K562 (cell line): ENCODE results near the gene RPL28. TPM values are rescaled to one million over a fixed set of nuclear protein-coding genes. Genes with fewer than 3 reads are reported as not detected.

Source experiments
- BACH1 ChIP-seq: fragments of 200-800 bp; sonication (Bioruptor generic); IDR thresholded peaks from 2 replicates; pipeline ENCODE4 v1.6.1; 2016; ENCODE audit warnings: missing genetic modification characterization, missing compliant biosample characterization
- BCLAF1 ChIP-seq, 2 experiments: fragments of 450-650 bp in 1 of 2; IDR thresholded peaks; 2 replicates each; pipeline ENCODE4 v1.6.1; 2011 to 2017; ENCODE audit warnings: low read depth in 2 of 2, antibody characterized with exemption in 1 of 2, borderline replicate concordance in 1 of 2, low read length in 1 of 2, mild to moderate bottlenecking in 1 of 2, mixed read lengths in 1 of 2; ENCODE audit not compliant: control insufficient read depth in 1 of 2
- BHLHE40 ChIP-seq: IDR thresholded peaks from 2 replicates; pipeline ENCODE4 v1.6.1; 2011; ENCODE audit warnings: low read length, improper control_type of control experiment
- BRD4 ChIP-seq: fragments of 200-600 bp; sonication (generic); IDR thresholded peaks from 2 replicates; pipeline ENCODE4 v1.6.1; 2017; ENCODE audit warnings: inconsistent platforms
- E2F3 ChIP-seq: fragments of 250-450 bp; sonication (Bioruptor Pico); IDR thresholded peaks from 2 replicates; pipeline ENCODE4 v1.4.0; 2020; ENCODE audit warnings: mild to moderate bottlenecking
- EZH2 ChIP-seq: IDR thresholded peaks from 2 replicates; pipeline ENCODE4 v1.6.1; 2012; ENCODE audit warnings: low read depth, mild to moderate bottlenecking, inconsistent platforms, low read length, borderline replicate concordance
- FOXJ2 ChIP-seq: fragments of 200-800 bp; sonication (Bioruptor generic); IDR thresholded peaks from 2 replicates; pipeline ENCODE4 v1.6.1; 2016; ENCODE audit warnings: missing genetic modification characterization, missing compliant biosample characterization
- LCOR ChIP-seq: sonication (generic); formaldehyde crosslinking; IDR thresholded peaks from 2 replicates; pipeline ENCODE4 v1.8.0; 2022; ENCODE audit warnings: mild to moderate bottlenecking, missing genetic modification reagents
- LEF1 ChIP-seq: fragments of 450-650 bp; IDR thresholded peaks from 2 replicates; pipeline ENCODE4 v1.6.1; 2016; ENCODE audit warnings: mild to moderate bottlenecking
- MBD2 ChIP-seq: sonication (generic); IDR thresholded peaks from 2 replicates; pipeline ENCODE4 v1.6.1; 2016; ENCODE audit warnings: low read depth, borderline replicate concordance
- MTA3 ChIP-seq: fragments of 450-650 bp; formaldehyde crosslinking; IDR thresholded peaks from 2 replicates; pipeline ENCODE4 v1.6.1; 2017; ENCODE audit warnings: mild to moderate bottlenecking, borderline replicate concordance
- MYNN ChIP-seq, 2 experiments: sonication (generic); formaldehyde crosslinking in 1 of 2; IDR thresholded peaks; 2 replicates each; pipeline versions ENCODE4 v1.5.0 to v1.6.1; 2016 to 2020; ENCODE audit warnings: antibody characterized with exemption in 1 of 2, missing genetic modification reagents in 1 of 2
- NFRKB ChIP-seq: fragments of 450-650 bp; IDR thresholded peaks from 2 replicates; pipeline ENCODE4 v1.6.1; 2016; ENCODE audit warnings: low read depth
- NR3C1 ChIP-seq: sonication (generic); formaldehyde crosslinking; IDR thresholded peaks from 2 replicates; pipeline ENCODE4 v1.8.1; 2022; ENCODE audit warnings: missing genetic modification reagents
- NRF1 ChIP-seq, 2 experiments: fragments of 450-650 bp; IDR thresholded peaks in 1 of 2; conservative IDR thresholded peaks in 1 of 2; 2 replicates each; pipeline ENCODE4 v1.6.1; 2014; ENCODE audit warnings: mild to moderate bottlenecking in 2 of 2
- PHF21A ChIP-seq: fragments of 450-650 bp; IDR thresholded peaks from 2 replicates; pipeline ENCODE4 v1.6.1; 2017; ENCODE audit warnings: low read depth, borderline replicate concordance
- RHOXF2B ChIP-seq: fragments of 250-450 bp; sonication (Bioruptor Pico); conservative IDR thresholded peaks from 2 replicates; pipeline ENCODE4 v1.5.1; 2021
- SRSF9 ChIP-seq: fragments of 200-400 bp; formaldehyde crosslinking; IDR thresholded peaks from 2 replicates; pipeline ENCODE4 v1.6.1; 2017; ENCODE audit warnings: low read depth, low read length, borderline replicate concordance
- XRCC3 ChIP-seq: fragments of 450-650 bp; IDR thresholded peaks from 2 replicates; pipeline ENCODE4 v1.6.1; 2017; ENCODE audit warnings: mild to moderate bottlenecking, moderate library complexity
- ZBTB49 ChIP-seq: sonication (generic); formaldehyde crosslinking; IDR thresholded peaks from 2 replicates; pipeline ENCODE4 v1.8.0; 2022; ENCODE audit warnings: missing genetic modification reagents, mild to moderate bottlenecking, borderline replicate concordance
- ZBTB5 ChIP-seq: fragments of 450-650 bp; IDR thresholded peaks from 2 replicates; pipeline ENCODE4 v1.6.1; 2017; ENCODE audit warnings: antibody characterized with exemption
- ZFPM2 ChIP-seq: fragments of 250-450 bp; sonication (Bioruptor Pico); IDR thresholded peaks from 2 replicates; pipeline ENCODE4 v1.5.1; 2022; ENCODE audit warnings: mild to moderate bottlenecking
- ZNF77 ChIP-seq: fragments of 250-450 bp; sonication (Bioruptor Pico); IDR thresholded peaks from 2 replicates; pipeline ENCODE4 v1.5.0; 2020
- polyA plus RNA-seq, 8 experiments: library from polyadenylated mRNA; depleted of rRNA in 4 of 8; stranded (reverse) in 5 of 8; unstranded in 3 of 8; fragments of >200 nt; fragmentation: Nextera tagmentation in 2 of 8; fragmentation: Illumina TruSeq in 1 of 8; extraction: Ambion mirVana in 2 of 8; extraction: Trizol in 1 of 8; gene quantifications; 2 replicates each; pipeline versions ENCODE4 v1.2.1 to v1.2.3, GENCODE V29; 2011 to 2014; ENCODE audit warnings: inconsistent platforms in 1 of 8, missing spikeins in 1 of 8
- total RNA-seq, 7 experiments: library from RNA; depleted of rRNA in 6 of 7; stranded (reverse); fragments of >200 nt in 6 of 7; fragmentation: Illumina TruSeq in 2 of 7; extraction: Trizol in 2 of 7; gene quantifications; 2 replicates each; pipeline versions ENCODE4 v1.2.1 to v1.2.3, GENCODE V29; 2011 to 2021; ENCODE audit warnings: low replicate concordance in 1 of 7

The RPL28 gene
- total and polyA plus RNA-seq, 9 of the 15 experiments (the other 6 are each of a cell fraction or from before 2014, with no cell fraction given) = 124 to 3,106 (median 622) TPM

GRCh38 chr19:55407800-55408532 lies 22.2 kb downstream of the RPL28 start (continued):
- TF ChIP-seq BCLAF1 (IDR thresholded peaks at IDR 0.05; ENCODE audit: borderline replicate concordance in 1 of 2, control insufficient read depth in 1 of 2, low read depth in 2 of 2, low read length in 1 of 2) (no peak), RHOXF2B (no peak), XRCC3 (no peak), NFRKB (no peak), FOXJ2 (tag) (no peak), MYNN (IDR thresholded peaks at IDR 0.05) (no peak), MYNN (CRISPR knock-in tag; IDR thresholded peaks at IDR 0.05) (no peak), MTA3 (peak; percentile 99), BHLHE40 (peak; percentile 98), NR3C1 (CRISPR knock-in tag) (no peak), ZBTB49 (CRISPR knock-in tag) (no peak), ZNF77 (CRISPR knock-in tag) (no peak), ZBTB5 (no peak), LCOR (peak; percentile 98), BACH1 (tag) (peak; percentile 70; the same call in 1 of the 2 replicates), EZH2 (no peak), LEF1 (peak; percentile 83), MBD2 (peak; percentile 89; the same call in 1 of the 2 replicates), PHF21A (no peak), SRSF9 (no peak), ZFPM2 (CRISPR knock-in tag) (no peak), E2F3 (CRISPR knock-in tag) (peak; percentile 32; the same call in 1 of the 2 replicates), BRD4 (no peak), NRF1 (conservative IDR thresholded peaks at IDR 0.05 in 1 of 2, IDR thresholded peaks at IDR 0.05 in 1 of 2) (peak; percentile 87 to 89)
